HepG2 (cell line): ENCODE data around the gene PRRT1. TPM values are rescaled to one million over a fixed set of nuclear protein-coding genes. Genes with fewer than 3 reads are reported as not detected.

ENCODE experiments used
- DBP ChIP-seq: sonication (generic); formaldehyde crosslinking; IDR thresholded peaks from 2 replicates; pipeline ENCODE4 v1.4.0; 2020; ENCODE audit warnings: missing genetic modification reagents; ENCODE audit errors: not compliant biosample characterization
- FOXO1 ChIP-seq: sonication (generic); formaldehyde crosslinking; IDR thresholded peaks from 2 replicates; pipeline ENCODE4 v1.4.0; 2020; ENCODE audit warnings: missing genetic modification reagents
- GATAD1 ChIP-seq: IDR thresholded peaks from 2 replicates; pipeline ENCODE4 v1.6.1; 2016; ENCODE audit warnings: missing genetic modification reagents, missing compliant biosample characterization
- GPBP1L1 ChIP-seq: sonication (generic); formaldehyde crosslinking; IDR thresholded peaks from 2 replicates; pipeline ENCODE4 v1.5.0; 2020; ENCODE audit warnings: mild to moderate bottlenecking, missing genetic modification reagents
- GRHL1 ChIP-seq: sonication (generic); formaldehyde crosslinking; conservative IDR thresholded peaks from 2 replicates; pipeline ENCODE4 v1.8.0; 2022; ENCODE audit warnings: missing genetic modification reagents
- HOXA9 ChIP-seq: sonication (generic); formaldehyde crosslinking; IDR thresholded peaks from 2 replicates; pipeline ENCODE4 v1.8.1; 2022; ENCODE audit warnings: missing genetic modification reagents, mild to moderate bottlenecking, moderate library complexity, borderline replicate concordance
- KMT2B ChIP-seq: IDR thresholded peaks from 2 replicates; pipeline ENCODE4 v1.6.1; 2016; ENCODE audit warnings: missing genetic modification reagents, missing compliant biosample characterization
- LBX2 ChIP-seq: sonication (generic); formaldehyde crosslinking; IDR thresholded peaks from 2 replicates; pipeline ENCODE4 v1.5.0; 2020; ENCODE audit warnings: missing genetic modification reagents, mild to moderate bottlenecking, borderline replicate concordance
- MIER3 ChIP-seq: IDR thresholded peaks from 2 replicates; pipeline ENCODE4 v1.6.1; 2016; ENCODE audit warnings: missing compliant biosample characterization, borderline replicate concordance
- MLX ChIP-seq: IDR thresholded peaks from 2 replicates; pipeline ENCODE4 v1.6.1; 2016
- NFE2 ChIP-seq: sonication (generic); formaldehyde crosslinking; IDR thresholded peaks from 2 replicates; pipeline ENCODE4 v1.4.0; 2020; ENCODE audit warnings: missing genetic modification reagents
- NFE2L2 ChIP-seq: fragments of 150-350 bp; IDR thresholded peaks from 2 replicates; pipeline ENCODE4 v1.6.1; 2014; ENCODE audit warnings: low read length
- NKX3-1 ChIP-seq: sonication (generic); formaldehyde crosslinking; IDR thresholded peaks from 2 replicates; pipeline ENCODE4 v1.5.0; 2020; ENCODE audit warnings: missing genetic modification reagents
- NRL ChIP-seq: sonication (generic); formaldehyde crosslinking; IDR thresholded peaks from 2 replicates; pipeline ENCODE4 v1.5.0; 2020; ENCODE audit warnings: missing genetic modification reagents, mild to moderate bottlenecking, moderate library complexity, borderline replicate concordance
- PPARG ChIP-seq: conservative IDR thresholded peaks from 2 replicates; pipeline ENCODE4 v1.6.1; 2016; ENCODE audit warnings: missing biosample characterization, missing genetic modification reagents
- RBFOX2 ChIP-seq: fragments of 200-400 bp; formaldehyde crosslinking; IDR thresholded peaks from 2 replicates; pipeline ENCODE4 v1.6.1; 2017; ENCODE audit warnings: low read depth, mild to moderate bottlenecking, low read length
- SRSF9 ChIP-seq: fragments of 200-400 bp; formaldehyde crosslinking; IDR thresholded peaks from 2 replicates; pipeline ENCODE4 v1.6.1; 2018; ENCODE audit warnings: borderline replicate concordance, mild to moderate bottlenecking, low read depth, low read length; ENCODE audit not compliant: insufficient read depth, poor library complexity, severe bottlenecking
- SRY ChIP-seq: sonication (generic); formaldehyde crosslinking; IDR thresholded peaks from 2 replicates; pipeline ENCODE4 v1.8.0; 2022; ENCODE audit warnings: mild to moderate bottlenecking, missing genetic modification reagents
- TCF7 ChIP-seq: sonication (generic); IDR thresholded peaks from 2 replicates; pipeline ENCODE4 v1.6.1; 2016; ENCODE audit warnings: antibody characterized with exemption, low read depth
- ZFP36L2 ChIP-seq: sonication (generic); formaldehyde crosslinking; IDR thresholded peaks from 2 replicates; pipeline ENCODE4 v1.4.0; 2020; ENCODE audit warnings: missing genetic modification reagents
- ZMYM4 ChIP-seq: sonication (generic); formaldehyde crosslinking; IDR thresholded peaks from 2 replicates; pipeline ENCODE4 v1.8.1; 2023; ENCODE audit warnings: mild to moderate bottlenecking, missing genetic modification reagents
- ZNF414 ChIP-seq: sonication (generic); formaldehyde crosslinking; IDR thresholded peaks from 2 replicates; pipeline ENCODE4 v1.5.0; 2020; ENCODE audit warnings: missing genetic modification reagents
- ZNF496 ChIP-seq: sonication (generic); formaldehyde crosslinking; IDR thresholded peaks from 2 replicates; pipeline ENCODE4 v1.8.1; 2023; ENCODE audit warnings: mild to moderate bottlenecking, moderate library complexity, missing genetic modification reagents; ENCODE audit not compliant: insufficient replicate concordance
- ZNF549 ChIP-seq: sonication (generic); formaldehyde crosslinking; IDR thresholded peaks from 2 replicates; pipeline ENCODE4 v1.5.0; 2020; ENCODE audit warnings: missing genetic modification reagents
- ZNF781 ChIP-seq: sonication (generic); formaldehyde crosslinking; IDR thresholded peaks from 2 replicates; pipeline ENCODE4 v1.5.1; 2020; ENCODE audit warnings: borderline replicate concordance, mild to moderate bottlenecking, missing genetic modification reagents; ENCODE audit errors: not compliant biosample characterization
- polyA plus RNA-seq, 8 experiments: library from polyadenylated mRNA; depleted of rRNA in 3 of 8; stranded (reverse) in 7 of 8; unstranded in 1 of 8; fragments of >200 nt; fragmentation: Illumina TruSeq in 4 of 8; extraction: Trizol in 4 of 8; gene quantifications; 2 replicates each; pipeline versions ENCODE4 v1.2.1 to v1.2.3, GENCODE V29; 2011 to 2016; ENCODE audit warnings: low read depth in 4 of 8, missing spikeins in 1 of 8, mixed read lengths in 1 of 8; ENCODE audit not compliant: insufficient read depth in 1 of 8
- total RNA-seq, 5 experiments: library from RNA; depleted of rRNA; stranded (reverse); fragments of >200 nt; fragmentation: Illumina TruSeq; extraction: Trizol; gene quantifications; 2 replicates each; pipeline ENCODE4 v1.2.3, GENCODE V29; 2016; ENCODE audit warnings: low read depth in 1 of 5

Gene PRRT1
- total and polyA plus RNA-seq, 2 of the 13 experiments (the other 11 are each of a cell fraction or from before 2014, with no cell fraction given), result 0.64 to 1.4 TPM

- no peak for TF ChIP-seq LBX2 (CRISPR knock-in tag)
- TF ChIP-seq NRL (CRISPR knock-in tag), result no peak
- TF ChIP-seq ZNF496, result no peak
- TF ChIP-seq ZNF781, result peak; percentile 94
- no peak for TF ChIP-seq DBP (CRISPR knock-in tag)
- 0 out of 2 replicates have a peak, but pooled peaks have one; percentile 55 for TF ChIP-seq ZNF414 (CRISPR knock-in tag)
- TF ChIP-seq ZMYM4 (CRISPR knock-in tag), result no peak
- no peak for TF ChIP-seq TCF7
- no peak for TF ChIP-seq NFE2 (CRISPR knock-in tag)
- peak; percentile 30; the same call in 1 of the 2 replicates for TF ChIP-seq MLX (CRISPR knock-in tag)
- no peak for TF ChIP-seq NKX3-1 (CRISPR knock-in tag)
- no peak for TF ChIP-seq SRSF9
- no peak for TF ChIP-seq GPBP1L1 (CRISPR knock-in tag)
- TF ChIP-seq RBFOX2, result peak; percentile 71
- TF ChIP-seq ZNF549 (CRISPR knock-in tag), result no peak
- TF ChIP-seq GRHL1, result no peak
- peak; percentile 10; the same call in 1 of the 2 replicates for TF ChIP-seq FOXO1 (CRISPR knock-in tag)
- no peak for TF ChIP-seq NFE2L2
- TF ChIP-seq PPARG, result 0 out of 2 replicates have a peak, but pooled peaks have one; percentile 10
- no peak; the same call in 1 of the 2 replicates for TF ChIP-seq HOXA9 (CRISPR knock-in tag)
- TF ChIP-seq MIER3 (CRISPR knock-in tag), result 0 out of 2 replicates have a peak, but pooled peaks have one; percentile 34
- TF ChIP-seq ZFP36L2, result 0 out of 2 replicates have a peak, but pooled peaks have one; percentile 36
- no peak for TF ChIP-seq KMT2B (CRISPR knock-in tag)
- no peak for TF ChIP-seq GATAD1 (CRISPR knock-in tag)
- TF ChIP-seq SRY, result peak; percentile 14; the same call in 1 of the 2 replicates
Observed at GRCh38 chr6:32154514-32155161, 2.9 kb upstream of the PRRT1 start (continued).
